Smooth muscle cell (in vitro differentiated cells): ENCODE data around the gene IQGAP2. TPM values are rescaled to one million over a fixed set of nuclear protein-coding genes. Genes with fewer than 3 reads are reported as not detected.

Experiments
- DNase-seq: peaks from one replicate; lab custom pipeline; 2025; ENCODE audit not compliant: unreplicated experiment; lab: John Stamatoyannopoulos, UW
- H2AFZ ChIP-seq: fragments of 200-600 bp; sonication (generic); 2 replicates; pipeline ENCODE4 v1.6.0; 2016; ENCODE audit warnings: antibody characterized with exemption, low read depth, mild to moderate bottlenecking
- H3F3A ChIP-seq: fragments of 200-600 bp; sonication (generic); 2 replicates; pipeline ENCODE4 v1.6.0; 2017; ENCODE audit warnings: antibody characterized with exemption, low read depth
- H3K27ac ChIP-seq: fragments of 200-600 bp; sonication (generic); 2 replicates; pipeline ENCODE4 v1.5.1; 2016; ENCODE audit warnings: low read depth, mild to moderate bottlenecking
- H3K27me3 ChIP-seq: fragments of 200-600 bp; sonication (generic); 2 replicates; pipeline ENCODE4 v1.6.1; 2016; ENCODE audit warnings: low read depth, mild to moderate bottlenecking
- H3K36me3 ChIP-seq: fragments of 200-600 bp; sonication (generic); 2 replicates; pipeline ENCODE4 v1.5.1; 2016; ENCODE audit warnings: low read depth
- H3K4me1 ChIP-seq: fragments of 200-600 bp; sonication (generic); 2 replicates; pipeline ENCODE4 v1.5.1; 2016; ENCODE audit warnings: low read depth
- H3K4me2 ChIP-seq: fragments of 200-600 bp; sonication (generic); 2 replicates; pipeline ENCODE4 v1.6.0; 2016; ENCODE audit warnings: mild to moderate bottlenecking
- H3K4me3 ChIP-seq: fragments of 200-600 bp; sonication (generic); 2 replicates; pipeline ENCODE4 v1.5.1; 2016; ENCODE audit warnings: mild to moderate bottlenecking
- H3K79me2 ChIP-seq: fragments of 200-600 bp; sonication (generic); 2 replicates; pipeline ENCODE4 v1.6.0; 2016; ENCODE audit warnings: low read depth, mild to moderate bottlenecking
- H3K9ac ChIP-seq: fragments of 200-600 bp; sonication (generic); 2 replicates; pipeline ENCODE4 v1.6.0; 2016; ENCODE audit warnings: low read depth
- H3K9me3 ChIP-seq: fragments of 200-600 bp; sonication (generic); replicated peaks from 2 replicates; pipeline ENCODE4 v1.5.1; 2016; ENCODE audit warnings: low read depth
- H4K20me1 ChIP-seq: fragments of 200-600 bp; sonication (generic); 2 replicates; pipeline ENCODE4 v1.6.0; 2016; ENCODE audit warnings: low read depth
- WGBS: methylation state at CpG from one replicate; pipeline ENCODE4 v1.1.7; 2016; ENCODE audit warnings: low lambda C conversion rate; 5-methylcytosine and 5-hydroxymethylcytosine counted together
- polyA plus RNA-seq: library from polyadenylated mRNA; unstranded; fragments of >200 nt; fragmentation: Nextera tagmentation; extraction: Ambion mirVana; gene quantifications from 2 replicates; pipeline ENCODE4 v1.2.1, GENCODE V29; 2016
- total RNA-seq: library from RNA; depleted of rRNA; stranded (reverse); fragments of >200 nt; gene quantifications from 2 replicates; pipeline ENCODE4 v1.2.3, GENCODE V29; 2014
- TF ChIP-seq, protein P1 (sequence below): fragments of 200-600 bp; sonication (generic); IDR thresholded peaks from 2 replicates; pipeline ENCODE4 v1.5.1; 2017; ENCODE audit warnings: borderline replicate concordance, mild to moderate bottlenecking, antibody characterized with exemption; ENCODE audit not compliant: insufficient read depth, poor library complexity, severe bottlenecking

IQGAP2 gene
- total and polyA plus RNA-seq, 2 experiments from 2014 or later = 7.3 to 16.6 TPM

DNA sequence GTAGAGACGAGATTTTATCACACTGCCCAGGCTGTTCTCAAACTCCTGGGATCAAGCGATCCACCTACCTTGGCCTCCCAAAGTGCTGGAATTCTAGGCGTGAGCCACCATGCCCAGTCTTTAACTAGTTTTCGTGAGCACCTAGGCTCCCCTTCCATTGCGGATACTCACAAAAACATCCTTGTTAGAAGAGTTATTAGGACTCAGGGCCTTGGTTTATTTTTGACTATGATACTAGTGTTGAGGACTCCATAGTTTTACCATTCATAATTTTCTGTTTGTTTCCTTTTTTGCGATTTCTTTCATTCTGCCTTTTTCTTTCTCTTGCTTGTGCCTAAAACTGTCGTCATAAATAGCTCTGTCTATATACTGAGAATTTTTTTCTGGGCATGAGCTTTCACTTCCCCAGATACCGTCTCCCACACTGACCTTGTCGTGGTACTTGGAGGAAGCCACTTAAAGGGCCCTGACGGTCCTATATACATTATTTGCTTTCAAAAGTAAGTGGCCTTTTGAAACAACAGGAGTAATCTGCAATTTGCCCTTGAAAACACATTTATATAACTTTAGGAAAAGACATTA lies 318.0 kb downstream of the IQGAP2 start:
- H4K20me1 ChIP-seq = peaks cover 6% of the 10 kb centered on the region
- no peaks in the 10 kb centered on the region for H3K27me3 ChIP-seq
- no peaks in the 10 kb centered on the region for H3K36me3 ChIP-seq
- 68% methylated on average over 10 of the region's 10 CpGs for WGBS
- H3K79me2 ChIP-seq = peaks cover 76% of the 10 kb centered on the region
- H3K9me3 ChIP-seq = no peaks in the 10 kb centered on the region
- peak overlapping the region; percentile 12 for H3K27ac ChIP-seq
- peaks cover 5% of the 10 kb centered on the region for H3F3A ChIP-seq
- peaks cover 21% of the 10 kb centered on the region for H3K4me1 ChIP-seq
- no peak for DNase-seq
- H3K4me2 ChIP-seq = no peak overlapping the region
- no peak overlapping the region for H3K9ac ChIP-seq
- TF ChIP-seq, protein P1, sequence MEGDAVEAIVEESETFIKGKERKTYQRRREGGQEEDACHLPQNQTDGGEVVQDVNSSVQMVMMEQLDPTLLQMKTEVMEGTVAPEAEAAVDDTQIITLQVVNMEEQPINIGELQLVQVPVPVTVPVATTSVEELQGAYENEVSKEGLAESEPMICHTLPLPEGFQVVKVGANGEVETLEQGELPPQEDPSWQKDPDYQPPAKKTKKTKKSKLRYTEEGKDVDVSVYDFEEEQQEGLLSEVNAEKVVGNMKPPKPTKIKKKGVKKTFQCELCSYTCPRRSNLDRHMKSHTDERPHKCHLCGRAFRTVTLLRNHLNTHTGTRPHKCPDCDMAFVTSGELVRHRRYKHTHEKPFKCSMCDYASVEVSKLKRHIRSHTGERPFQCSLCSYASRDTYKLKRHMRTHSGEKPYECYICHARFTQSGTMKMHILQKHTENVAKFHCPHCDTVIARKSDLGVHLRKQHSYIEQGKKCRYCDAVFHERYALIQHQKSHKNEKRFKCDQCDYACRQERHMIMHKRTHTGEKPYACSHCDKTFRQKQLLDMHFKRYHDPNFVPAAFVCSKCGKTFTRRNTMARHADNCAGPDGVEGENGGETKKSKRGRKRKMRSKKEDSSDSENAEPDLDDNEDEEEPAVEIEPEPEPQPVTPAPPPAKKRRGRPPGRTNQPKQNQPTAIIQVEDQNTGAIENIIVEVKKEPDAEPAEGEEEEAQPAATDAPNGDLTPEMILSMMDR = no peak
- no peak overlapping the region for H3K4me3 ChIP-seq
- no peak overlapping the region for H2AFZ ChIP-seq

DNA sequence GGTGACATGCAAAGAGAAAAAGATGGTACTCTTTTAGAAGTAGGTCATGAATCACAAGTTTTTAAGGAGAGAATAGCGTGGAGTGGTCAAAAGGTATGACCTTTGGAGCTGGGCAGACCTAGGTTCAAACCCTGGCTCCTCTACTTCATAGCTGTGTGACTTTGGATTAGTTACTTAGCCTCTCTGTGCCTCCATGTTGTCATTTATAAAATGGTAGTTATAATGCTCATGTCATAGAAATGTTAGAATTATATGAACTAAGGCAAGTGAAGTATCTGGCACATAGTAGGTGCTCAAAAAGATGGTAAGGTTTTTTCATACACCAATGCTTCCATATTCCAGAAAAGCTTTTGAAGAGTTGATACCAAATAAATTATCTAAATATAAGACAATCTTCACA lies 320.2 kb downstream of the IQGAP2 start:
- Histone ChIP-seq H3K9me3 (no peaks in the 10 kb centered on the region), H3K36me3 (peaks cover 3% of the 10 kb centered on the region), H4K20me1 (no peaks in the 10 kb centered on the region), H3K4me1 (peaks cover 8% of the 10 kb centered on the region), H3K27ac (peak overlapping the region; percentile 93), H3K4me3 (no peak overlapping the region), H3K27me3 (no peaks in the 10 kb centered on the region), H3K9ac (no peak overlapping the region), H2AFZ (no peak overlapping the region), H3K79me2 (peaks cover 80% of the 10 kb centered on the region), H3F3A (peaks cover 5% of the 10 kb centered on the region), H3K4me2 (no peak overlapping the region)
- TF ChIP-seq, protein P1 = no peak
- whole genome bisulfite sequencing = 94% methylated on average over 1 of the region's 1 CpG
- no peak for DNase-seq

DNA sequence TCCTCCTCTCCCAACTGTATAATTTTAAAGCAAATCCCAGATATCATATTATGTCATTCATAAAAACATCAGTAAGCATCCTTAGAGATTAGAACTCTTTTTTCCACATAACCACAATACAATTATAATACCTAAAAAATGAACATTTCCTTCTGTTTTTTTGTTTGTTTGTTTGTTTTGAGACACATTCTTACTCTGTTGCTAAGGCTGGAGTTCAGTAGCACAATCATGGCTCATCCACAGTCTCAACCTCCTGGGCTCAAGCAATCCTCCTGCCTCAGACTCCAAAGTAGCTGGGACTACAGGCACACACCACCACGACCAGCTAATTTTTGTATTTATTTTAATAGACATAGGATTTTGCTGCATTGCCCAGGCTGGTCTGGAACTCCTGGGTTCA lies 320.8 kb downstream of the IQGAP2 start:
- Histone ChIP-seq H3K9ac (peak overlapping the region; percentile 52), H3K4me2 (peak overlapping the region; percentile 54), H4K20me1 (no peaks in the 10 kb centered on the region), H3K9me3 (peaks cover 2% of the 10 kb centered on the region), H3K36me3 (peaks cover 3% of the 10 kb centered on the region), H3K27me3 (no peaks in the 10 kb centered on the region), H3F3A (peaks cover 5% of the 10 kb centered on the region), H3K4me1 (peaks cover 4% of the 10 kb centered on the region), H3K27ac (peak overlapping the region; percentile 93), H3K79me2 (peaks cover 85% of the 10 kb centered on the region), H2AFZ (no peak overlapping the region), H3K4me3 (no peak overlapping the region)
- no peak for DNase-seq
- TF ChIP-seq, protein P1 = no peak
- 84% methylated on average over 1 of the region's 1 CpG for WGBS

DNA sequence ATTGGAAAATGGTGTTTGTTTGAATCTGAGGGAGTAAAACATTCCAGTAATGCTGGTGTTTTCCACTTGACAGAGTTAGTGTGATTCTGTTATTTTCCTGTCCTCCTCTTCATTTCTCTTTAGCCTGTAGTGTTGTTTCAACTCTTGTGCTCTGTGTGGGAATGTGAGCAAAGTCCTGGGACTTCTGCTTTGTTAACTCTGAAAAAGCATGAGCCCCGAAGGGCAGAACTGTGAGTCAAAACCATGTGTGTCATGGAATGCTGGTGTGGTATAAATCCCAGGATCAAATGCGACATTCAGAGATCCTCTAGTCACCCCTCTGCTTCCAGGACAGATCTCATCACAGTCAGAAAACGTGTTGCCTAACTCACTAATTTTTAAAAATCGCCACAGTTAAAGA lies 321.8 kb downstream of the IQGAP2 start:
- WGBS = 30% methylated on average over 4 of the region's 4 CpGs
- no peak overlapping the region for H2AFZ ChIP-seq
- H3K9ac ChIP-seq = peak overlapping the region; percentile 52

More for the DNA sequence above, 321.8 kb downstream of the IQGAP2 start:
- TF ChIP-seq, protein P1 = no peak
- Histone ChIP-seq H3K4me1 (no peaks in the 10 kb centered on the region), H4K20me1 (no peaks in the 10 kb centered on the region), H3K27me3 (no peaks in the 10 kb centered on the region), H3F3A (peaks cover 5% of the 10 kb centered on the region), H3K27ac (peak overlapping the region; percentile 93), H3K9me3 (peaks cover 11% of the 10 kb centered on the region), H3K36me3 (peaks cover 3% of the 10 kb centered on the region), H3K4me2 (peak overlapping the region; percentile 54), H3K4me3 (no peak overlapping the region), H3K79me2 (peaks cover 84% of the 10 kb centered on the region)
- no peak for DNase-seq
